ENCODE results near the gene SMOC1. TPM values are rescaled to one million over a fixed set of nuclear protein-coding genes. Genes with fewer than 3 reads are reported as not detected.

Gene SMOC1
- total and polyA plus RNA-seq, 2 donors = 1.6 to 8.0 TPM

GRCh38 chr14:70059545-70059944, 180.3 kb downstream of the SMOC1 start:
- no peaks in the 10 kb centered on the region for H3K36me3 ChIP-seq (ENCODE audit: insufficient read depth)
- no peaks in the 10 kb centered on the region for H3K4me1 ChIP-seq (ENCODE audit: insufficient read depth)
- no peak for DNase-seq (ENCODE audit: extremely low spot score)
- WGBS = 87% methylated on average over 2 of the region's 2 CpGs
- H3K4me3 ChIP-seq (ENCODE audit: low read depth, low read length) = no peak overlapping the region
- H3K27ac ChIP-seq (ENCODE audit: low read depth) = no peak overlapping the region

- Histone ChIP-seq H3K27ac (ENCODE audit: low read depth) (no peak overlapping the region), H3K36me3 (ENCODE audit: insufficient read depth) (no peaks in the 10 kb centered on the region), H3K4me1 (ENCODE audit: insufficient read depth) (no peaks in the 10 kb centered on the region), H3K4me3 (ENCODE audit: low read depth, low read length) (no peak overlapping the region)
- no peak for DNase-seq (ENCODE audit: extremely low spot score)
- 82% methylated on average over 2 of the region's 2 CpGs for WGBS
These were observed 181.9 kb downstream of the SMOC1 start for GRCh38 chr14:70061108-70061507.

GRCh38 chr14:70064136-70064865, 185.1 kb downstream of the SMOC1 start:
- no peak overlapping the region for H3K4me3 ChIP-seq (ENCODE audit: low read depth, low read length)
- 40% methylated on average over 11 of the region's 11 CpGs for WGBS
- H3K4me1 ChIP-seq (ENCODE audit: insufficient read depth) = no peaks in the 10 kb centered on the region
- no peak for DNase-seq (ENCODE audit: extremely low spot score)
- no peak overlapping the region for H3K27ac ChIP-seq (ENCODE audit: low read depth)
- no peaks in the 10 kb centered on the region for H3K36me3 ChIP-seq (ENCODE audit: insufficient read depth)

DNA sequence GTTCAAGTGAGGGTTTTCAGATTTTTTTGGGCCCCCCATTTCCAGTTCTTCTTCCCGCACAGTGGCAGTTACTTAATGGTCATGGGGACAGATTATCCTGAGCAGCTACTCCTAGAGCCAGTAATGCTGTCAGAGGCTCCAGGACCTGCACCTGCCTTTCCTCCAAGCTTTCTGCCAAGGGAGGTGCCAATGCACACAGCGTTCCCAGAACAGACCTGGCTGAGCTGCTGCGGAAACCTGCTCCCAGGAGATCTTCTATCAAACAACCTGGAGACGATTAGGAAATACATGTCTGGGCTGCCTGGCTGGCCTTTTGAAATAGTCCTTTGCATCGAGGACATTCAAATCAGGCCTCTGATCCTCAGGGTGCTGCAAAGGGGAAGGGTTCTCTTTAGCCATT, 188.6 kb downstream of the SMOC1 start:
- DNase-seq (ENCODE audit: extremely low spot score) = no peak
- Histone ChIP-seq H3K27ac (ENCODE audit: low read depth) (no peak overlapping the region), H3K4me1 (ENCODE audit: insufficient read depth) (no peaks in the 10 kb centered on the region), H3K36me3 (ENCODE audit: insufficient read depth) (no peaks in the 10 kb centered on the region), H3K4me3 (ENCODE audit: low read depth, low read length) (no peak overlapping the region)
- 89% methylated on average over 5 of the region's 5 CpGs for WGBS

DNA sequence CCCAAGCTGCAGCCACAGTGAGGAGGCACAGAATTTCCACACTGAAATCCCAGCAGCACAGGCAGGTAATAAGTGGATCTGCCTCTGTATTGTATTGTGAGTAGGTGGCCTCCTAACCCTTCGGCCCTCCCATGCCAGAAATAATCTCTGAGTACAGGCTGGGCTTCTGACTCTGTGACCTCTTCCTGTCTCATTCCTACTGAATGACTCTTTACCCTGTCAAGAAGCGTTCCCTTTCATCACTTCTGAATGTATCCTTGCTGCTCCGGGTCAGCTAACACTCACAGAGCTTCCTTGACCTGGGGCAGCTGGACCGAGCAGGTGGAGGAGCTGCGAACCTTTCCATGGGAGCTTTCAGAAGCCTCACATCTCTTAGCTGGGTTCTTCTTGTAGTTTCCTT, 190.0 kb downstream of the SMOC1 start:
- H3K27ac ChIP-seq (ENCODE audit: low read depth) = no peak overlapping the region
- DNase-seq (ENCODE audit: extremely low spot score) = no peak
- no peaks in the 10 kb centered on the region for H3K4me1 ChIP-seq (ENCODE audit: insufficient read depth)
- H3K4me3 ChIP-seq (ENCODE audit: low read depth, low read length) = no peak overlapping the region
- 78% methylated on average over 5 of the region's 5 CpGs for WGBS
- no peaks in the 10 kb centered on the region for H3K36me3 ChIP-seq (ENCODE audit: insufficient read depth)

GRCh38 chr14:70073924-70074566, 194.8 kb downstream of the SMOC1 start:
- Histone ChIP-seq H3K27ac (ENCODE audit: low read depth) (no peak overlapping the region), H3K4me1 (ENCODE audit: insufficient read depth) (no peaks in the 10 kb centered on the region), H3K4me3 (ENCODE audit: low read depth, low read length) (no peak overlapping the region), H3K36me3 (ENCODE audit: insufficient read depth) (no peaks in the 10 kb centered on the region)
- 53% methylated on average over 3 of the region's 3 CpGs for WGBS
- DNase-seq (ENCODE audit: extremely low spot score) = no peak

GRCh38 chr14:70077005-70077404, 197.8 kb downstream of the SMOC1 start:
- 89% methylated on average over 3 of the region's 3 CpGs for WGBS
- DNase-seq (ENCODE audit: extremely low spot score) = no peak
- H3K27ac ChIP-seq (ENCODE audit: low read depth) = no peak overlapping the region
- no peak overlapping the region for H3K4me3 ChIP-seq (ENCODE audit: low read depth, low read length)
- no peaks in the 10 kb centered on the region for H3K4me1 ChIP-seq (ENCODE audit: insufficient read depth)
- no peaks in the 10 kb centered on the region for H3K36me3 ChIP-seq (ENCODE audit: insufficient read depth)

GRCh38 chr14:70077720-70078119, 198.5 kb downstream of the SMOC1 start:
- Histone ChIP-seq H3K4me3 (ENCODE audit: low read depth, low read length) (no peak overlapping the region), H3K27ac (ENCODE audit: low read depth) (no peak overlapping the region), H3K4me1 (ENCODE audit: insufficient read depth) (no peaks in the 10 kb centered on the region), H3K36me3 (ENCODE audit: insufficient read depth) (no peaks in the 10 kb centered on the region)
- DNase-seq (ENCODE audit: extremely low spot score) = no peak
- WGBS = 55% methylated on average over 2 of the region's 2 CpGs

DNA sequence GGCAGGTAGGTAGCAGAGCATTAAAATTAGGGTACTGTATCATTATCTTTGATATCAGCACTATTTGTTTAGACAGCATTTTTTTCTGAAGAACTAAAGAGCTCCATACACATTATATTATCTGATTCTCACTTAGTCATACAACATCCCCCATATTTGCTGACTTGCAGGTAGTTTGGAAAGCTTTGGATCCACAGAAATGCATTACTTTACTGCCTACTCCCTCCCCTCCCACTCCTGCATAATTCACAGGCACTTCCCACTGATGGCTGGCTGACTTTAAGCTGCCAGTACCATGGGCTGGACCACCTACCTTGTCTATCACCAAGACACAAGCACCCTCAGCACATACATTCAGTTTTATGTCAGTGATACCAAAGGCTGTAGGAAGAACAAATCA, 199.1 kb downstream of the SMOC1 start:
- Histone ChIP-seq H3K4me3 (ENCODE audit: low read depth, low read length) (no peak overlapping the region), H3K36me3 (ENCODE audit: insufficient read depth) (no peaks in the 10 kb centered on the region), H3K27ac (ENCODE audit: low read depth) (no peak overlapping the region), H3K4me1 (ENCODE audit: insufficient read depth) (no peaks in the 10 kb centered on the region)
- DNase-seq (ENCODE audit: extremely low spot score) = no peak

- whole genome bisulfite sequencing = 78% methylated on average over 6 of the region's 6 CpGs
These were observed 200.9 kb downstream of the SMOC1 start for GRCh38 chr14:70080076-70080475.

More at GRCh38 chr14:70080076-70080475, 200.9 kb downstream of the SMOC1 start:
- no peak overlapping the region for H3K4me3 ChIP-seq (ENCODE audit: low read depth, low read length)
- no peaks in the 10 kb centered on the region for H3K36me3 ChIP-seq (ENCODE audit: insufficient read depth)
- no peaks in the 10 kb centered on the region for H3K4me1 ChIP-seq (ENCODE audit: insufficient read depth)
- DNase-seq (ENCODE audit: extremely low spot score) = no peak
- H3K27ac ChIP-seq (ENCODE audit: low read depth) = no peak overlapping the region

Other genes with a start within 250 kb of the SMOC1 start
- 180 TPM for gene SRSF5, start 112.3 kb upstream of the SMOC1 start, total RNA-seq
- 450 TPM for gene SRSF5, start 112.3 kb upstream of the SMOC1 start, polyA plus RNA-seq
- gene SLC10A1, start 82.2 kb upstream of the SMOC1 start, total RNA-seq = not detected
- 0.05 TPM for gene SLC10A1, start 82.2 kb upstream of the SMOC1 start, polyA plus RNA-seq

Data from urinary bladder (tissue), 4 donors.